Measurements from ENCODE around the gene ADGRL1. TPM values are rescaled to one million over a fixed set of nuclear protein-coding genes. Genes with fewer than 3 reads are reported as not detected.
"Not testable (repeated sequence)": the region's sequence is repeated elsewhere in the genome, so short reads cannot be mapped to it uniquely, and the experiment has no call there.

The ADGRL1 gene
- total RNA-seq, 4 donors from 2014 or later: 18.5 to 56.3 (median 46.2) TPM

DNA sequence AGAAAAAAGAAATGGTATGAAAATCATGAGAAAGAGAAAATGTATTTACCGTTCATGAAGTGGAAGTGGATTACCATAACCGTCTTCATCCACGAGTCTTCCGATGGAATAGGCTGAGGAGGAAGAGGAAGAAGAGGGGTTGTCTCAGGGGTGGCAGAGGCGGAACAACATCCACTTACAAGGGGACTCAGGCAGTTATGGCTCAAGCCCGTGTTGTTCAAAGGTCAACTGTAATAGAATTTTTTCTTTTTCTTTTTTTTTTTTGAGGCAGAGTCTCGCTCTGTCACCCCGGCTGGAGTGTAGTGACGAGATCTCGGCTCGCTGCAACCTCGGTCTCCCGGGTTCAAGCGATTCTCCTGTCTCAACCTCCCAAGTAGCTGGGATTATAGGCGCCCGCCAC lies 16.9 kb upstream of the ADGRL1 start:
- no peak overlapping the region for H3K27ac ChIP-seq
- no peaks in the 10 kb centered on the region for H3K9me3 ChIP-seq
- 92% methylated on average over 16 of the region's 16 CpGs for WGBS, 2 donors
- TF ChIP-seq, protein P1, sequence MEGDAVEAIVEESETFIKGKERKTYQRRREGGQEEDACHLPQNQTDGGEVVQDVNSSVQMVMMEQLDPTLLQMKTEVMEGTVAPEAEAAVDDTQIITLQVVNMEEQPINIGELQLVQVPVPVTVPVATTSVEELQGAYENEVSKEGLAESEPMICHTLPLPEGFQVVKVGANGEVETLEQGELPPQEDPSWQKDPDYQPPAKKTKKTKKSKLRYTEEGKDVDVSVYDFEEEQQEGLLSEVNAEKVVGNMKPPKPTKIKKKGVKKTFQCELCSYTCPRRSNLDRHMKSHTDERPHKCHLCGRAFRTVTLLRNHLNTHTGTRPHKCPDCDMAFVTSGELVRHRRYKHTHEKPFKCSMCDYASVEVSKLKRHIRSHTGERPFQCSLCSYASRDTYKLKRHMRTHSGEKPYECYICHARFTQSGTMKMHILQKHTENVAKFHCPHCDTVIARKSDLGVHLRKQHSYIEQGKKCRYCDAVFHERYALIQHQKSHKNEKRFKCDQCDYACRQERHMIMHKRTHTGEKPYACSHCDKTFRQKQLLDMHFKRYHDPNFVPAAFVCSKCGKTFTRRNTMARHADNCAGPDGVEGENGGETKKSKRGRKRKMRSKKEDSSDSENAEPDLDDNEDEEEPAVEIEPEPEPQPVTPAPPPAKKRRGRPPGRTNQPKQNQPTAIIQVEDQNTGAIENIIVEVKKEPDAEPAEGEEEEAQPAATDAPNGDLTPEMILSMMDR (IDR thresholded peaks at IDR 0.05): no peak
- TF ChIP-seq POLR2A (IDR thresholded peaks at IDR 0.05): no peak
- H3K4me1 ChIP-seq: no peaks in the 10 kb centered on the region
- no peak for DNase-seq
- H3K4me3 ChIP-seq (replicated peaks in 1 of 3): no peak overlapping the region
- no peaks in the 10 kb centered on the region for H3K36me3 ChIP-seq
- intact Hi-C loops (cut with DNase I): no loop called here
- no peaks in the 10 kb centered on the region for H3K27me3 ChIP-seq

DNA sequence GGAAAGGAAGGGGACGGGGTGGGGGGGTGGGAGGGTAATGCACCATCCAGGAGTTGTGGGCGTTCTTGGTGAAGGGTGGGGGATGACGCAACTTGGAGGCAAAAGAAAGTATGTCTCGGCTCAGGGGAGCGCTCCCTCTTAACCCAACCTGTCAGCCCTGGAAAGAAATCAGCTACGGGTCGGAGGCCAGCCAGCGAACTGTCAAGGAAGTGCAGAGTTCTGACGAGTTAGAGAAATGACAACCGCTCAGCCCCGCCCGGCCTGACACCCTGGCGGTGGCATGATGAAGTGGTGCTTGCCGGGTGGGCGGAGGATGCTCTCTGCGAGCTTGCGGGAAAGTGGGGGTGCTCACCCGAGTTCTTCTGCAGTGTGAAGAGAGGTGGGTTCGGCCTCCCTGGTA lies 15.4 kb upstream of the ADGRL1 start:
- H3K9me3 ChIP-seq: not testable (repeated sequence)

DNA sequence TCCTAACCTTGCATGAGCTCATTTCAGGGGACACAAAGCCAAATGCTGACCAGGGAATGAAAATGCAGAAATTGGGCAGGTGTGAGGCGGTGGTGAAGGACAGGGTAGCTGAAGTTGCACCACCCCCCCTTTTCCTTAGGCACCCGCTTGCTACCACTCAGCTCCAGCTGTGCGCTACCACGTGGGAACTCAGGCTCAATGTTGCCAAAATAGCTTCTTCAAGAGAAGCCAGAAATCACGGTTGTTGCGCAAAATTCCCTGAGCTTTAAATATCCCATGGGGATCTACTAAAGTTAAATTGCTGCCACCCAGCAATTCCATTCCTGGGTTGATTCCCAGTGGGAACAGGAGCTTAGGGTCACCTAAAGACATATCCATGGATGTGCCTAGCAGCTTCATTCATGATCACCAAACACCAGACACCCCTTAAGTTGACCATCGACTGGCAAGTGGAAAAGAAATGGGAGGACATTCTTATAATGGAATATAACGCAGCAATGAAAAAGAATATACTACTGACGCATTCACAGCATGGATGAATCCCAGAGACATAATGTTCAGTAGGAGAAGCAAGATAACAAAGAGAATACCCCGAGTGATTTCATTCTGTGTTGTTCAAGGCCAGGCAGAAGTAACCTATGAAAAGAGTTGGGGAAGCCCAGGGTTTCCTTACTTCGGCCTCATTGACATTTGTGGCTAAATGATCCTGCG lies 12.8 kb upstream of the ADGRL1 start:
- no peak overlapping the region for H3K27ac ChIP-seq
- TF ChIP-seq, protein P1 (IDR thresholded peaks at IDR 0.05): no peak
- no peak for TF ChIP-seq POLR2A (IDR thresholded peaks at IDR 0.05)
- WGBS, 2 donors: 85 to 88% methylated on average over 12 of the region's 12 CpGs

More for the DNA sequence above, 15.4 kb upstream of the ADGRL1 start:
- TF ChIP-seq, protein P1 (IDR thresholded peaks at IDR 0.05): peak in 1 of 6 experiments; percentile 27
- H3K27ac ChIP-seq; H3K36me3 ChIP-seq; H3K4me1 ChIP-seq; H3K4me3 ChIP-seq (replicated peaks in 1 of 3); intact Hi-C loops (cut with DNase I); H3K27me3 ChIP-seq: not testable (repeated sequence)
- 6 to 10% methylated on average over 17 to 18 of the region's 19 CpGs for WGBS, 2 donors
- DNase-seq: peak; percentile 32 to 35

DNA sequence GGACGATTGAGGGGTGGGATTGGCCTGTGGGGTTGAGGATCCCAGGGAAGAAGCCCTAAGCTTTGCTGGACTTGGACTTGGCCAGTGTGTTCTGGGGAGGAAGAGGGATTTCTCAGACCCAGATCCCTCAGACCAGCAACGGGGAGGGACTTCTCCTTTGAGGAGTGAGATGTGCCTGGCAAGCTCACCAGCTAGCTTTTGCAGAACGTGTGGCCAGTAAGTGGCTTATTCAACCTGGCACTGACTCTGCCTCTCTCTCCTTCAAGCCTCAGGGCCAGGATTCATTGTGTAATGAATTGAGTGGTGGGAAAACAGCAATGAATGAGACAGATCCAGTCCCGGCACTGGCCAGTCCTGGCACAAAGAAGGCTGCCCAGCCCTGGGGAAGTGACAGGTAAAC lies 11.9 kb upstream of the ADGRL1 start:
- intact Hi-C loops (cut with DNase I); DNase-seq; H3K9me3 ChIP-seq; H3K27ac ChIP-seq; H3K4me1 ChIP-seq; H3K4me3 ChIP-seq (replicated peaks in 1 of 3); H3K27me3 ChIP-seq; H3K36me3 ChIP-seq: not testable (repeated sequence)
- 21 to 27% methylated on average over 4 of the region's 4 CpGs for WGBS, 2 donors

More for the DNA sequence above, 12.8 kb upstream of the ADGRL1 start:
- no peaks in the 10 kb centered on the region for H3K4me1 ChIP-seq
- intact Hi-C loops (cut with DNase I): no loop called here
- DNase-seq: no peak
- H3K9me3 ChIP-seq: no peaks in the 10 kb centered on the region
- no peaks in the 10 kb centered on the region for H3K36me3 ChIP-seq
- no peaks in the 10 kb centered on the region for H3K27me3 ChIP-seq
- H3K4me3 ChIP-seq (replicated peaks in 1 of 3): no peak overlapping the region

DNA sequence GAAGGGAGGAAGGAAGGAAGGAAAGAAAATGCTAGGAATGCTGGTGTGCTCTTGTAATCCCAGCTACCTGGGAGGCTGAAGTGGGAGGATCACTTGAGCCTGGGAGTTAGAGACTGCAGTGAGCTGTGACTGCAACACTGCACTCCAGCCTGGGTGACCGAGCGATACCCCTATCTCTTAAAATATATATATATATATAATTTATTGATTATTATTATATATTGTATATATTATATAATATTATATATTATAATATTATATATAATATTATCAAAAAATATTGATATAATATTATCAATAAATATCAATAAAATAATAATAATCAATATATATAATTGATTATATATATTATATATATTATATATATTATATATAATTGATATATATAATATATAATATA lies 8.6 kb upstream of the ADGRL1 start:
- intact Hi-C loops (cut with DNase I): no loop called here
- H3K4me1 ChIP-seq: no peaks in the 10 kb centered on the region
- H3K36me3 ChIP-seq: no peaks in the 10 kb centered on the region
- TF ChIP-seq, protein P1 (IDR thresholded peaks at IDR 0.05): no peak
- no peak for TF ChIP-seq POLR2A (IDR thresholded peaks at IDR 0.05)
- no peak for DNase-seq
- H3K9me3 ChIP-seq: no peaks in the 10 kb centered on the region
- H3K27ac ChIP-seq: no peak overlapping the region
- H3K27me3 ChIP-seq: no peaks in the 10 kb centered on the region
- H3K4me3 ChIP-seq (replicated peaks in 1 of 3): no peak overlapping the region
- 93 to 95% methylated on average over 2 of the region's 2 CpGs for WGBS, 2 donors

DNA sequence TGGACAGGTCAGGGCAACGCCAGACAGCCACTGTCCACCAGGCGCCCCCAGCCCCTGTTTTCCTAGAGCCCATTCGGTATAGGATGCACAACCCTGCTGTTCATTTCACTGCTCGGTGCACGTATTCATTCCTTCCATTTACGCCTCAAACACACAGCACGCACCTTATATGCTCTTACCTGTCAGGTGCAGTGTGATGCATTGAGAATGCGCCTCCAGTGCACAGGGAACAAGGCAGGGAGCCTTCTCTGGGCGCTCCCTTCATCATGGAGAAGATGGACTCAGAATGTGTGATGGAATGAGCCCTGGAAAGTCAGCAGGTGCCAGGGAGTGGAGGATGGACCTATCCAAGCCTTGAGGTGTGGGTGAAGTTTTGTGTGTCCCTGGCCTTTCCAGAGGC lies 4.2 kb upstream of the ADGRL1 start:
- WGBS, 2 donors: 61 to 71% methylated on average over 9 of the region's 9 CpGs
- DNase-seq; H3K4me1 ChIP-seq; H3K9me3 ChIP-seq; intact Hi-C loops (cut with DNase I); H3K27me3 ChIP-seq; H3K27ac ChIP-seq; H3K36me3 ChIP-seq; H3K4me3 ChIP-seq (replicated peaks in 1 of 3): not testable (repeated sequence)

DNA sequence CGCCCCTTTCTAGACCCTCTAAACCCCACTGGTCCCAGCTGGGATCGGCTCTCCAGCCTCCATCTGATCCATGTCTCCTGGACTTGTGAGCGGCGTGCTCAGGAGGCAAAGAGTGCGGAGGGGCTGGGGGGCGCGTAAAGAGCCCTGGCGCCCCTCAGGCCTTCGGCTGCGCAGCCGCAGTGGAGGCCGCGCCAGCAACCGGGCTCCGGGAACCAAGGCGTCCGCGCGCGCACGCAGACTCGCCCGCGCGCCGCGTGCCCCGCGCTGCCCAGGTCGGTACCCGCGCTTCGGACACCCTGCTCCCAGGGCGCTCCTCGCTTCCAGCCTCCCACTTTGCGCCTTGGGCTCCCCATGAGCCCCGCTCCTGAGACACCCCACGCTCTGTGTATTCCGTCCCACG lies 3.4 kb upstream of the ADGRL1 start:
- H3K27ac ChIP-seq; H3K9me3 ChIP-seq; intact Hi-C loops (cut with DNase I); H3K4me1 ChIP-seq; DNase-seq; H3K4me3 ChIP-seq (replicated peaks in 1 of 3); H3K36me3 ChIP-seq; H3K27me3 ChIP-seq: not testable (repeated sequence)
- 0 to 10% methylated on average over 2 to 4 of the region's 40 CpGs for WGBS, 2 donors

DNA sequence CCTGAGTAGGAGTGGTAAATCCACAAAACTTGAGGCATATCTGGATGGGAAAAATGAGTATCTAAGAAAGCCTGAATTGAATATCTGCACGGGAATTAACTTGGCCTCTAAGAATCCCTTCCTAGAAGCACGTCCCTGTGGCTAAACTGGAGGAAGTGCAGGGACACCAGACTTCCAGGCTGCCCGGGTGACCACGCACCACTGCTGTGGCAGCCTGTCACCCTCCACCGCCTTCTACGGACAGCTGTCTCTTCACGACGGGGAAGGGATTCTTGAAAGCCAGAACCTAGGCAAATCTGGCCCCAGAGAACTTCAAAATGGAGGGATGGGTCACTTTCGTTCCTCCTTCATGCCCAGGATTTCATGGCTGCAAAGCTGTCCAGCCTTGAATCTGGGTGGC lies 2.5 kb upstream of the ADGRL1 start:
- H3K27ac ChIP-seq; intact Hi-C loops (cut with DNase I); H3K4me3 ChIP-seq (replicated peaks in 1 of 3); H3K27me3 ChIP-seq; DNase-seq; H3K4me1 ChIP-seq; H3K36me3 ChIP-seq; H3K9me3 ChIP-seq: not testable (repeated sequence)
- WGBS, 2 donors: 24 to 38% methylated on average over 9 of the region's 9 CpGs

DNA sequence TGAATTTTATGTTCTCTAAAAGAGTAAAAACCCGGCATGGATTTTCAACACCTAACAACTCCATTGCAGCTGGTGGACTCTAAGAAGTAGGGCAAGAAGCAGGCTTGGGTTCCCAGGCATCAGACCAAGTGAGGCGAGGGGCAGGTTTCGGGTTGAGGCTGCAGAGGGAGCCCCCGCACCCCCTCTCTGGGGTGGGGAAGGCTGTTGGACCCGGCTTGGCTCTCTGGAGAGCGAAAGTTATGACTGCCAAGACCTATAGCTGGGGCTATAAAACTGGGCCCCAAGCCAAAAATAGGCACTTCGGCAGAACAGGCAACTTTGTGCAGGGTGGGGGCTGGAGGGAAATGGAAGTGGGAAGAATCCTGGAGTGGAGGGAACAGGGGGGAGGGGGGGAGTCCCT lies 1.8 kb upstream of the ADGRL1 start:
- H3K36me3 ChIP-seq; H3K27ac ChIP-seq; H3K9me3 ChIP-seq; H3K27me3 ChIP-seq; H3K4me1 ChIP-seq; H3K4me3 ChIP-seq (replicated peaks in 1 of 3); intact Hi-C loops (cut with DNase I); DNase-seq: not testable (repeated sequence)
- 12 to 22% methylated on average over 6 to 7 of the region's 7 CpGs for WGBS, 2 donors

All from thyroid gland (tissue), 4 donors.